ENCODE data around the gene TMCC1.

Gene TMCC1

GRCh38 chr3:129673897-129674797 lies 219.4 kb downstream of the TMCC1 start:
- no peak for DNase-seq

GRCh38 chr3:129673012-129673411 lies 220.5 kb downstream of the TMCC1 start:
- no peak for DNase-seq

GRCh38 chr3:129672412-129672811 lies 221.1 kb downstream of the TMCC1 start:
- no peak for DNase-seq

GRCh38 chr3:129665024-129665768 lies 228.3 kb downstream of the TMCC1 start:
- no peak for DNase-seq

- no peak for DNase-seq
These were observed 229.4 kb downstream of the TMCC1 start for GRCh38 chr3:129663930-129664646.

GRCh38 chr3:129663045-129663446 lies 230.5 kb downstream of the TMCC1 start:
- DNase-seq: no peak

- DNase-seq: no peak
These were observed 231.3 kb downstream of the TMCC1 start for GRCh38 chr3:129662191-129662608.

- DNase-seq: no peak
These were observed 231.7 kb downstream of the TMCC1 start for GRCh38 chr3:129661766-129662165.

GRCh38 chr3:129658110-129658843 lies 235.2 kb downstream of the TMCC1 start:
- DNase-seq: no peak

- DNase-seq: peak; percentile 16
These were observed 236.1 kb downstream of the TMCC1 start for GRCh38 chr3:129657261-129658046.

GRCh38 chr3:129656659-129657247 lies 236.8 kb downstream of the TMCC1 start:
- no peak for DNase-seq

- no peak for DNase-seq
These were observed 238.2 kb downstream of the TMCC1 start for GRCh38 chr3:129655291-129655700.

- DNase-seq: no peak
These were observed 239.4 kb downstream of the TMCC1 start for GRCh38 chr3:129654131-129654530.

- no peak for DNase-seq
These were observed 240.5 kb downstream of the TMCC1 start for GRCh38 chr3:129653019-129653418.

- DNase-seq: no peak
These were observed 241.9 kb downstream of the TMCC1 start for GRCh38 chr3:129651435-129652202.

GRCh38 chr3:129650256-129650872 lies 243.1 kb downstream of the TMCC1 start:
- DNase-seq: peak; percentile 65

GRCh38 chr3:129648391-129648790 lies 245.1 kb downstream of the TMCC1 start:
- no peak for DNase-seq

- DNase-seq: no peak
These were observed 248.2 kb downstream of the TMCC1 start for GRCh38 chr3:129645286-129645685.

- no peak for DNase-seq
These were observed 248.7 kb downstream of the TMCC1 start for GRCh38 chr3:129644836-129645235.

Measured in activated CD4-positive, alpha-beta T cell treated with anti-CD3 and anti-CD28 coated beads, Interleukin-2, Interleukin-6, amounts not matched to agents 100 ng/mL and 50 ng/mL, durations not matched to agents 16 hours and 8 hours (primary cell).